Ramos (cell line): ENCODE data around the gene MYO1D.

Experiments used
- in situ Hi-C: fragments of 300-500 bp; cut with MboI; formaldehyde crosslinking; loops from one replicate; pipeline ENCODE4 v1.14.3; 2022; ENCODE audit warnings: low sequenced_read_pairs; ENCODE audit not compliant: unreplicated experiment

The MYO1D gene

DNA sequence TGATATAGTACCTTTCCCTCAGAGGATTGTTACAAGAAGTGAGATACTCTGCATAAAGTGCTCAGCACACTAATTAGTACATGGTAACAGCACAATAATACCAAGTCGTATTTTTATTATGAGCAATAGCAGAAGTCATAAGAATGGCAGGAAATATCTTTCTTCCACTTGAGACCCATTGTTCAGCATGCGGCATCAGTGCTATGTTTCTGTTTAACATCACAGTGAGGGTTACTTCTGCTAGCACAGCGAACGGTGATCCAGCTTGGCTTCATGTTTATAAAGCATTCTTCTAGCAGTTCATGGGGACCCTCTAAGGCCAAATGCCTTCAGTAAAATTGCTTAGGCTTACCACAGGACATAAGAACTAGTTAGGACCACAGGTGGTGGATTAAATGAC, 83.1 kb downstream of the MYO1D start:
- in situ Hi-C loops, result no loop called here

DNA sequence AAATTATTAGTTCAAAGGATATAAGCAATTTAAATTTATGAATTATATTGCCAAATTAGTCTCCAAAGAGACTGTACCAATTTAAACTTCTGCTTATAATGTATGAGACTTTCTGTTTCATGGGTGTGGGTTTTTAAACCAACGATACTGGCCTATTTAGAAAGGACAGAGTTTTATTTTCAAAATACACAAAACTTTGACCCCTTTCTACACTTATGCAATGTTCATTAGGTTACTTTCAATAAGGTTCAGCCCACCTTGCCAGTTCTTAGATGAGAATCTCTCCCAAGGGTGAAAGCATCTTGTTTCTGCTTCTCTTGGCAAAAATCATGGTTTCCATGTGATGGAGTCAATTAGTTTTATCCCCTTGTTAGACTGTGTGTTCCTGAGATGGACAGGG, 84.7 kb downstream of the MYO1D start:
- in situ Hi-C loops, result no loop called here

DNA sequence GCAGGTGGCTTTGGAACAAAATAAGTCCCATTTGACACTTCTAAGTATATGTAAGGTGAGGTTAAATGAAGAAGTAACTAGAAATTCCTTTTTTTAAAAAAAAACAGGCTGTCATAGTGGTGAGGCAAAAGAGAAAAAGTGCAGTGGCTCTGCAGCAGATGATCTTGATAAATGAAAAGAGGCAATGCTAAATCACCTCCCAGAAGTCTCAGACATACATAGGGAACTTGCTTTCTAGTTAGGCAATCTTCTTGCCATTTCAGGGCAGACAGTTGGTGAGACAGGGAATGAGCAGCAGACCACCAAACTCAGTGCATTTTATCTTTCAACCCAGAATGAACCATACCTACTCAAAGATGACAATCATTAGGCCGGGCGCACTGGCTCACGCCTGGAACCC, 90.8 kb downstream of the MYO1D start:
- in situ Hi-C loops, result loop anchor here (10.0 kb wide), 1 partner anchor 129 kb away; no protein-coding TSS in a partner anchor

DNA sequence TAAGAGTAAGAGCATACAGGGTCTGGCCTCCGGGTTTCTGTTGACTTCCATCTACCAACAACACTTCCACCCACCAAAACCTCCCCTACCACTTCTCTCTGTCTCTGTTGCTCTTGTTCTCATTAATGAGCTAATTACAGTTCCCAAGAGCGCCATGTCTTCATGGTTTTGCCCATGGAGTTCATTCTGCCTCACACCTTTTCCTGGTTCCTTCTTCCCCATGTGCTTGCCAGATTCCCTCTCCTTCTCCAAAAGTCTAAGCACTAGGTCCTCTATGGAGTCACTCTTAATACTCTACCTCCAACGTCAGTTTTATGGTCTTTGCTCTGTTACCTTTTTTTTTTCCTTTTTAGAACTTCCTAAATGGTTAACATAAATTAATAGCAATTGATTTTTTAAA, 92.8 kb downstream of the MYO1D start:
- in situ Hi-C loops, result loop anchor here (10.0 kb wide), 1 partner anchor 131 kb away; no protein-coding TSS in a partner anchor

DNA sequence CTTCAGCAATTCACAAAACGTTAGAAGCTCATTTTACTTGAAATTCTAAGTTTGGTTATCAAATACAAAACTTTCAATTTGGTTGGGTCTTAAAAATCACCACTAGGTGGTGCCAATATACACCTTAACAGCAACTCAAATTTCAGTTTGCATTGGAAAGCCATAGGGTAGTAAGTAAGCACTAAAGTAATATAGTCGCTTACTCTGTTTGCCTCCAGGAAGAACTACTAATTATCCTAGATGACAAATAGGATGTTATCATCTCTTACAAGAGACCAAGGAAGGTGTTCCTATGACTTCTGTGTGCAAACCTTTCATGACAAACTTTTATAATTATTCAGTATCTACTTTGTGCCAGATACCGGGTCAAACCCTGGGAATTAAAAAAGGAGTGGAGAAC, 93.3 kb downstream of the MYO1D start:
- in situ Hi-C loops, result loop anchor here (10.0 kb wide), 1 partner anchor 131 kb away; no protein-coding TSS in a partner anchor

DNA sequence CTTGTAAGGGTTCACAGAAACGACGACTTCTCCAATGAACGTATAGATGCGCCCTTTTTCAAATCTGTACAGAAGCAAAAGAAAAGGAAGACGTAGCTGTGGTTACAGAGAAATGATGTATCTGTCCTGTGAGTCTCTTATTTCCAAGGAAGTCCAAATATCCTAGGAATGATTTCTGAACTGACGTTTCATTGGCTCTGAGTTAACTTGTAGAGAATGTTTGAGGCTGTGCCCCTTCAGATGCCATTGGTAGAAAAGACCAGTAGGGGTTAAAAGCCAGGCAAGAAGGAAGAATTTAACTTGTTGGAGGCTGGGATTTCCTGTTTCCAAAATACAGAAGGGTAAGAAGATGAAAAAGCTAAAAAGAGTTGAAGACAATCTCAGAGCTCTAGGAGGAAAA, 96.2 kb downstream of the MYO1D start:
- in situ Hi-C loops, result loop anchor here (10.0 kb wide), 1 partner anchor 134 kb away; no protein-coding TSS in a partner anchor

DNA sequence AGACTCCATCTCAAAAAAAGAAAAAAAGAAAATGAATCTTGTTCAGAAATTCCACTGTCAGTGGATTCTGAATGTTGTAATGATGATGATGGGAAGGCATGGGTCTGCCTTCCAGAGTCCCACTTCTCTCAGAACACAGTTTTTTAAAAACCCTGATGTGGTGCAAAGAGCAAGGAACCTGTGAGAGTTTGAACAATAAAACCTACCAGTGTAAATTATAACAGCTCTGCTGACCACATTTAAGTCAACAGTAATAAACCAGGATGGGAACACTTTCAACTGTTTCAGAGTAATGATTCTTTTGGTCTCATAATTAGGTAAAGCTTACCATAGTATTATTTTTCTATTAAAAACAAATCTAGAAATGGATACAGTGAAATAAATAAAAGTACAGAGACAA, 99.0 kb downstream of the MYO1D start:
- in situ Hi-C loops, result loop anchor here (10.0 kb wide), 1 partner anchor 157 kb away; no protein-coding TSS in a partner anchor

DNA sequence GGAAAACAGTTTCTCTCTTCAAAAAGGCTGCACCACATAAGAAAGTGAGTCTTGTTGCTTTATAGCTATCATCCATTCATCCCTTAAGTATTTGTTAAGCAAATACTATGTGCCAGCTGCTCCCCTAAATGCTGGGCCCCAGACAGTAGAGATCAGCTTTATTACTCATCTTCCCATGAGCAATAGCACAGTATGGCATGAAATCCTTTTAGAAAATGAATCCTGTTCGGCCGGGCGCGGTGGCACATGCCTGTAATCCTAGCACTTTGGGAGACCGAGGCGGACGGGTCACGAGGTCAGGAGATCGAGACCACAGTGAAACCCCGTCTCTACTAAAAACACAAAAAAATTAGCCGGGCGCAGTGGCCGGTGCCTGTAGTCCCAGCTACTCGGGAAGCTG, 99.5 kb downstream of the MYO1D start:
- in situ Hi-C loops, result loop anchor here (10.0 kb wide), 1 partner anchor 157 kb away; no protein-coding TSS in a partner anchor

DNA sequence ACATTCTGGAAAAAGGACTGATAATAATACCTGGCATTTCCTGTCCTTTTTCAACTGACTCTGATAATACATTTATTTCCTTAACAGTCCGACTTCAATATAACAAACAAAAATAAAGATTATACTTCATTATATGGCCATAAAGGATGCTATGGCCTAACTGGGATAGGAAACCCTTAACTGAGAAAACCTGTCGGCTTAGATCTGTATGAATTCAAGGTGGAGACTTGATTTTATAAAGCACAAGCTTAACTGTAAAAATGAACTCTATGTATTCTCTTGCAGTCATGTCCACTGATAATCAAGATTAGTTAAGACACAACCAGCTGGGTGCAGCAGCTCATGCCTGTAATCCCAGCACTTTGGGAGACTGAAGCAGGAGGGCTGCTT, 102.2 kb downstream of the MYO1D start:
- in situ Hi-C loops, result loop anchor here (10.0 kb wide), 1 partner anchor 160 kb away; no protein-coding TSS in a partner anchor

DNA sequence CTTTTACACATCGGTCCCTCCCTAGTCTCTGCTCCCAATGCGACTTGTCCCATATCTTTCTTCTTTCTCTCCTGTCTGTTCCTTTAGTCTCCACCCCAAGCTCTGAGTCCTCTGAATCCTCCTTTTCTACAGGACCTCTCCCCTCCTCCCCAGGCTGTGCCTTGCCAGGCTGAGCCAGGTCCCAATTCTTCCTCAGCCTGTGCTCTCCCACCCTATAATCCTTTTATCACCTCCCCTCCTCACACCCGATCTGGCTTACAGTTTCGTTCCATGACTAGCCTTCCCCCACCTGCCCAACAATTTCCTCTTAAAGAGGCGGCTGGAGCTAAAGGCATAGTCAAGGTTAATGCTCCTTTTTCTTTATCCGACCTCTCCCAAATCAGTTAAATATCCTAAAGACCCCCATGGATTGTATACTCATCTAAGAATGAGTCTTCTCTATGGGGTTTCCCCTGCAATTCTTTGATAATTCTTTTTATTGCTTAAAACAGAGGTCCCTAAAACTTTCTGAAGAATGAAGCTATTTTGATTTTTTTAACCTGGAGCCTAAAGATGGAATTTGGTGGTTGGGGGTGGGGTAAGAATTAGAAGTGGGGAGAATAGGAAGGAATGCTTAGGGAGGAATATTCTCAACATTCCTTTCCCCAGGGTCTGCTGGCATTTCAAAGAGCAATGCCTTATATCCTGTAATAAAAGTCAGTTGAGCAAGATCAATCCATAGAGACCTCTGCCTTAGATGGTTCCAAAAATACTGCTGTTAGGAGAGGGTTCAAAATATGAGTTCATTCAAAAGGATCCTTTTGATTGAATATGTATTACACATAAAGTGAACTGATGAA, 102.8 kb downstream of the MYO1D start:
- in situ Hi-C loops, result loop anchor here (10.0 kb wide), 1 partner anchor 161 kb away; no protein-coding TSS in a partner anchor

DNA sequence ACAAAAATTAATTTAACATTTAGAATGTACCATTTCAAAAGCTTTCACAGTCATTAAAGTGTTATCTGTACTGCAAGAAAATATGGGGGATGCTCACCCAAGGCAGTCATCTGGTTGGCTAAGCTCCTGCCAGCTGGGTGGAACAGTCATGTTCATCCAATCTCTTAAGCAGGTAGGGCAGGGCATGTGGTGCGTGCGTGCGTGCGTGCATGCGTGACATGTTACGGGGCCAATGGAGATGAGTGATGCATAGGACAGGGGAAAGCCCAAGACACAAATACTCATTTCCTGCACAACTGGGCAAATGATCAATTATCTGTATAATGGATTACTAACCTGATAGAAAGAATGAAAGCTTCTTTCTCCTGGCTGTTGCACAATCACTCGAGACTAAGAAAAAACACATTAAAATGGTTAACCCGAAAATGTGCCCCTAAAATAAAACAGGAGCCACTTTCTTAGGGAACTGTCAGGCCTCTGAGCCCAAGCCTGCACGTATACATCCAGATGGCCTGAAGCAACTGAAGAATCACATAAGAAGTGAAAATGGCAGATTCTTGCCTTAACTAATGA, 104.4 kb downstream of the MYO1D start:
- in situ Hi-C loops, result loop anchor here (10.0 kb wide), 1 partner anchor 162 kb away; no protein-coding TSS in a partner anchor

DNA sequence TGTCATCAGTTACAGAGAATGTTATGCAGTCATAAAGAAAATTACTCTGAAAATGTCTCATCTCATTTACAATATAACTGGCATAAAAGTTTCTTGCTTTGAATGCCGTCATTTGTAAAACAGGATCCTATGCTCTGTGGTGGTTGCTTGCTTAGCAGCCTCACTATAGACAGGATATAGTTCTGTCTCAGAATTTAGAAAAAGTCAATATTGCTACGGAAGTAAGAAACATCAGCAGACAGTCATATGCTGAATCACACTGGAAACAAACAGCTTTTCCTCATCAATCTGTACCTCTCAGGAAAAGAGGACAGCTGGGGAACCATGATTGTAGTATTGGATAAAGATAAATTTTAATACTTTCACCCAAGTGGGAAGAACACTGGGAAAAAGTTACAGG, 105.5 kb downstream of the MYO1D start:
- in situ Hi-C loops, result loop anchor here (10.0 kb wide), 1 partner anchor 163 kb away; no protein-coding TSS in a partner anchor

DNA sequence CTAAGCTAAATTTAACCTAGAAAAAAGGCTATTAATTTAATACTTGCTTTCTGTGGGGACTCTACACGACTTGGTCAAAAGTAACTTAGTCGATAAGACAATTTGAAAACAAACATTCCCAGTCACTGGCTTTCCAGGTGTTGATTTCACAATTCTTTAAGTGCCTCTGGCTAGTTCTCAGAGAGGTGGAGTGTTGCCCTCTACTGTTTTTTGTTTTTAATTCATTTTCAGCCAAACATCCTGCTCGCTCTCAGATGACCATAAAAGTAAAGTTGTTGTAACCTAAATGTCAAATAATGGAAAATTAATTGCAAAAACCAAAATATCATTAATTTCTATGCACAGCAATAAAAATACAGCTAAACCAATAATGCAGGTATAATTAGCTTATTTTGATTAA, 107.1 kb downstream of the MYO1D start:
- in situ Hi-C loops, result loop anchor here (10.0 kb wide), 1 partner anchor 165 kb away; no protein-coding TSS in a partner anchor

DNA sequence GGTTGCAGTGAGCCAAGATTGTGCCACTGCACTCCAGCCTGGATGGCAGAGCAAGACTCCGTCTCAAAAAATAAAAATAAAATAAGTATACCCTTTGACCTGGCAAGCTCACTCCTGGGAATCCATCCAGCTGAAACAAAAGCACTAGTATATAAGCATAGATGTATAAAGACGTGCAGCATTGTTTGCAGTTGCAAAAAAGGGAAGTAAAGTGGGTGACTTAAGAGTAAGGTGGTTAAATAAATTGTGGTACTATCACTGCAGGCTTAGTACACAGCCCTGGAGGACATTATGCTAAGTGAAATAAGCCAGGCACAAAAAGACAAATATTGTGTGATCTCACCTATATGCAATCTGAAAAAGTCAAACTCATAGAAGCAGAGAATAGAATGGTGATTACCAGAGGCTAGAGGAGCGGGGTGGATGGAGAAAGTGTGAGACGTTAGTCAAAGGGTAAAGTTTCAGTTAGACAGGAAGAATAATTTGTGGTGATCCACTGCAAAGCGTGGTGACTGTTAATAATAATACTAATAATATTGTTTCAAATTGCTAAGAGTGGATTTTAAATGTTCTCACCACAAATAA, 113.0 kb downstream of the MYO1D start:
- in situ Hi-C loops, result no loop called here

DNA sequence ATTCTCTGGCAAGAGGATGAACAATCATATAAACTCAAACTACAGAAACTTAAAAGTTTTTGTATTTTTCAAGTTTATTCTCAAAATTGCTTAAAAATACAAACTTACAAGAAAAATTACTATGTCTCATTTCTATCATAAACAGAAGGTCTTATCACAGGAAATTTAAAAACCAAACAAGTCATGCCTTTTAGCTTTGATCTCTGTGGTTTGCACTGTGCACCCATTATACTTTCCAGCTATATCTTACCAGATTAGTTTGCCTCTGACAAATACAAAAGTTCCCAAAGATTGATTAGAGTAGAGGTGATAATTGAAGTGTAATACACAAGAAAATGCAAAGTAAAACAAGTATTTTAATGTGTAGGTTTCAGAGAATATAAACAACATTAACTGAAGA, 117.4 kb downstream of the MYO1D start:
- in situ Hi-C loops, result loop anchor here (10.0 kb wide), 1 partner anchor 305 kb away; no protein-coding TSS in a partner anchor

DNA sequence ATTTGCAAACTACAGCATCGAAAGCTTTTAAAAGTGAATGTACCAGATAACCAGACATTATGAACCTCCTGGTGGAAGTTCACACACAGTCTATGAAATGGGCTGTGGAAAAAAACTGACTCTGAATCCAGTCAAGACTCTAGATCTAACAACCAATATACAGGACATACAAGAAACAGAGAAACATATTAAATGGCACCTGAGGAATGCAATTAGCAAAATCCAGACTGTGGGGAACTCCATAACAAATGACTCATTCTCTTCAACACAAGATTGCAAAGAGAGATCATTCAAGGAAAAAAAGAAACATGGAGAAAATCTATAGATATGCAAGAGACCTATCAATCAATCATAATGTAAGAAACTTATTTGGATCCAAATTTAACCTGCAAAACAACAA, 119.0 kb downstream of the MYO1D start:
- in situ Hi-C loops, result loop anchor here (10.0 kb wide), 1 partner anchor 303 kb away; no protein-coding TSS in a partner anchor

DNA sequence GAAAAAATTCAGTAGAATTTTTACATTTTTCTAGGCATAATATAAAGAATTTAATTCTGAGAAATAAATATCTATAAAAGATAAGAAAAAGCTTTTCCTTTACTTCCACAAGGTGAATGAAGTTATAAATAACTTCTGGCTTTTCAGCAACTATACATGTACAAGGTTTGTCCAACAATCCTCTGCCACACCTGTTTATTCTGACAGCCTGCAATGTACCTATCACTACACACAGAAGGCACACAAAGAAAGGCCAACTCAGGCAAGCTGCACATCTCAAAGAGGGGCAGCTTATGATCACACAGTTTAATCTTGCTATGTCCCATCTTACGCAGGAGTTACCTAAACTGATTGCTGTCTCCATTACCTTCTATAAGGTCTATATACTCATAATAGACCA, 120.2 kb downstream of the MYO1D start:
- in situ Hi-C loops, result loop anchor here (10.0 kb wide), 1 partner anchor 302 kb away; no protein-coding TSS in a partner anchor

DNA sequence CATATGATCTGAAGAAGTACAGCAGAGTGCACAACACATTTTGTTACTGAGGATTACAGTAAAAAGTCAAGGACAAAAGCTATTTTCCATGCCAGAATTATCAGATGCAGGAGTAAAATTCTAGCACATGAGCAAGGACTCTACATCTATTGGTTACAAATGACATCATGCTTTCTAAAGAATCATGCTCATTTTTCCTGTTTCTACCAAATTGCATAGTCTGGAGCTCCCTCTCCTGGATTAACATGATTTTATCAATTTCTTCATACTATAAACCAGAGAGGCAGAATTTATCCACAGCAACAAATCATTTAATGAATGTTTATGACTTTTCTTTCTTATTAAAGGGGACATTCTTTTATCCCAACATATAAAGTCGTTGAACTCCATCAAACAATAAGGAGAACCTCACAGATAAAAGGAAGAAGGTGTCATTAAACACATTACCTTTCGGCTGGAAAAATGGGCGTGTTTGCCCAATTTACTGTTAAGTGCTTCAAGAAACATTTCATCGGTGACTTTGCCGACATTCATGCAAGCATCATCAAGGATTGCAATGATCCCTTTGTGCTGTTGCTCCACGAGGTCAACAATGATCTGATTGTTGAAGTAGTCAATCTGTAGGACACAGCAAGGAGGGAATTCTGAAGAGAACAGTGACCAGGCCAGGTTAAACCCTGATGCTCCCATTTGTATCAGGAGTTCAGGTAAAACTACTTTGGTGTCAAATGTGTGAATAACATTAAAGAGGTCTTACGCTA, 121.7 kb downstream of the MYO1D start:
- in situ Hi-C loops, result loop anchor here (10.0 kb wide), 1 partner anchor 300 kb away; no protein-coding TSS in a partner anchor

DNA sequence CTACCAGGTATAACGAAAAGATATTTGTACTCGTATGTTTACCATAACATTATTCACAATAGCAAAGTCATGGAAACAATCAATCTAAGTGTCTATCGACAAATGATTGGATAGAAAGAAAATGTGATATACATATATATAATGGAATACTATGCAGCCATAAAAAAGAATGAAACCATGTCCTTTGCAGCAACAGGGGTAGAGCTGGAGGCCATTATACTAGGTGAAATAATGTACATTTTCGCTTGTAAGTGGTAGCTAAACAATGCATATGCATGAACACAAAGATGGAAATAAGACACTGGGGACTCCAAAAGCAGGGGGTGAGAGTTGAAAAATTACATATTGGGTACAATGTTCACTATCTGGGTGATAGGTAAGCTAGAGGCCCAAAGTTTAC, 124.0 kb downstream of the MYO1D start:
- in situ Hi-C loops, result loop anchor here (10.0 kb wide), 1 partner anchor 298 kb away; no protein-coding TSS in a partner anchor

DNA sequence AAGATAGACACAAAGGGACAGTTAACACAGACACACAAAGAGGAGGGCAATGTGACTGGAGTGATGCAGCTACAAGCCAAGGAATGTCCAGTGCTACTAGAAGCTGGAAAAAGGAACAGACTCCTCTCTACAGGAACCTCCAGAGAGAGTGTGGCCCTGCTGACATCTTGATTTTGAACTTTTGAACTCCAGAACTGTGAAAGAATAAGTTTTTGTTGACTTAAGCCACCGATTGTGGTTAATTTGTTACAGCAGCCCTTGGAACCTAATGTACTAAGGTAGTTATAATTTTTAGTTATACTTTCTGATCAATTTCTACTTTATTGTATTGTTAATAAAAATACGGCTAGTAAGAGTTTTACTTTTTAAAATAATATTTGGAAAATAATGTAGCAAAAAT, 129.1 kb downstream of the MYO1D start:
- in situ Hi-C loops, result no loop called here
